PFSK-1 (cell line): ENCODE results near the gene RAD17.

Experiments
- POLR2AphosphoS5 ChIP-seq: IDR thresholded peaks from 2 replicates; pipeline ENCODE4 v1.6.1; 2012; ENCODE audit warnings: low read depth, mild to moderate bottlenecking, control low read depth, low read length, moderate library complexity
- REST ChIP-seq, 2 experiments: IDR thresholded peaks; 2 replicates each; pipeline versions ENCODE4 v1.6.1 to v1.8.0; 2011 to 2012; ENCODE audit warnings: low read depth in 2 of 2, low read length in 2 of 2, control low read depth in 1 of 2, inconsistent platforms in 1 of 2, mild to moderate bottlenecking in 1 of 2, moderate library complexity in 1 of 2; ENCODE audit not compliant: insufficient read depth in 1 of 2
- TAF1 ChIP-seq: IDR thresholded peaks from 2 replicates; pipeline ENCODE4 v1.6.1; 2012; ENCODE audit warnings: low read length, control low read depth, borderline replicate concordance; ENCODE audit not compliant: insufficient read depth

DNA sequence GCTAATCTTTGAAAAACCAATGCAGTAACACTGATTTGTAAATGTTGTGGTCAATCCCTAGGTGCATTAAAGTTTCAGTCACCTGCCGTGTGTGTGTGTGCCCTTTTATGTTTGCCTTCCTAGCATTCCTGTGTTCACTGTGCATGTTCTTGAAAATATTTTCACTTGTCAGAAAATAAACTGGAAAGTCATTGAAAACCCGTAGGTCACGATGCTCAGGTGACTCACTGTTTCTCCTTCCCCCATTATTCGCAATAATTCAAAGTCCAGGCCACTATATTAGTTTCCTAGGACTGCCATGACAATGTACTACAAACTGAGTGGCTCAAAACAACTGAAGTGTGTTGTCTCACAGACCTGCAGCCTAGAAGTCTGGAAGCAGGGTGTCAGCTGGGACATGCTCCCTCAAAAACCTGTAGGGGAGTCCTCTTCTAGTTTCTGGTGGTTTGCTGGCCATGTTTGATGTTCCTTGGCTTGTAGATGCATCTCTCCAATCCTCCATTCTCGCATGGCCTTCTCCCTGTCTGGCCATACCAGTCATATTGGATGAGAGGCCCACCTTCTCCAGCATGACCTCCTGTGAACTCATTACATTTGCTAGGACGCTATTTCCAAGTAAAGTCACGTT is 74.6 kb downstream of the RAD17 start:
- TF ChIP-seq POLR2AphosphoS5 (no peak), REST (IDR thresholded peaks at IDR 0.05; ENCODE audit: insufficient read depth in 1 of 2, low read depth in 2 of 2, low read length in 2 of 2) (no peak), TAF1 (no peak)
